EH (cell line): Measurements from ENCODE around the gene HTR1D.

ENCODE experiments used
- DNase-seq: peaks from one replicate; pipeline ENCODE4 v3.0.0-alpha.2; 2015; ENCODE audit warnings: low read depth

Gene HTR1D

GRCh38 chr1:23150125-23150524 is 67.2 kb downstream of the HTR1D start:
- no peak for DNase-seq

GRCh38 chr1:23149114-23149513 is 68.2 kb downstream of the HTR1D start:
- DNase-seq: no peak

GRCh38 chr1:23148084-23148483 is 69.2 kb downstream of the HTR1D start:
- no peak for DNase-seq
